ENCODE results near the gene MEIS2. TPM values are rescaled to one million over a fixed set of nuclear protein-coding genes. Genes with fewer than 3 reads are reported as not detected.

MEIS2 gene
- total RNA-seq, 2 experiments from 2014 or later: 0.14 TPM; not detected in 1

- POLR2A ChIA-PET: no interaction called here
- TF ChIP-seq CTCF (IDR thresholded peaks at IDR 0.05): no peak
- no peaks in the 10 kb centered on the region for H3K9me3 Mint-ChIP-seq
- H3K27me3 Mint-ChIP-seq: peaks cover 11% of the 10 kb centered on the region
- DNase-seq: no peak
- CTCF ChIA-PET: no interaction called here
- H3K4me3 Mint-ChIP-seq: no peak overlapping the region
- intact Hi-C loops (cut with micrococcal nuclease): no loop called here
- ATAC-seq: no peak
- H3K4me1 Mint-ChIP-seq (ENCODE audit: low read depth): no peaks in the 10 kb centered on the region
- H3K27ac Mint-ChIP-seq: no peak overlapping the region
- no peaks in the 10 kb centered on the region for H3K36me3 Mint-ChIP-seq (ENCODE audit: low read depth)
These were observed 14.2 kb downstream of the MEIS2 start for GRCh38 chr15:37086120-37086519.

- POLR2A ChIA-PET: no interaction called here
- Mint-ChIP-seq H3K27me3 (peaks cover 8% of the 10 kb centered on the region), H3K27ac (no peak overlapping the region), H3K36me3 (ENCODE audit: low read depth) (no peaks in the 10 kb centered on the region), H3K4me3 (no peak overlapping the region), H3K4me1 (ENCODE audit: low read depth) (no peaks in the 10 kb centered on the region), H3K9me3 (no peaks in the 10 kb centered on the region)
- CTCF ChIA-PET: interaction anchor here (1.0 kb wide), 1 partner anchor 51 kb away, joined by 3 read pairs; no protein-coding TSS in a partner anchor
- DNase-seq (no peak), ATAC-seq (no peak)
- intact Hi-C loops (cut with micrococcal nuclease): no loop called here
- no peak for TF ChIP-seq CTCF (IDR thresholded peaks at IDR 0.05)
These were observed 15.7 kb downstream of the MEIS2 start for GRCh38 chr15:37084602-37085001.

GRCh38 chr15:37083610-37084009, 16.7 kb downstream of the MEIS2 start:
- intact Hi-C loops (cut with micrococcal nuclease): no loop called here
- Mint-ChIP-seq H3K36me3 (ENCODE audit: low read depth) (no peaks in the 10 kb centered on the region), H3K4me3 (no peak overlapping the region), H3K4me1 (ENCODE audit: low read depth) (no peaks in the 10 kb centered on the region), H3K27ac (no peak overlapping the region), H3K27me3 (peaks cover 6% of the 10 kb centered on the region), H3K9me3 (no peaks in the 10 kb centered on the region)
- ATAC-seq: no peak
- no peak for DNase-seq
- TF ChIP-seq CTCF (IDR thresholded peaks at IDR 0.05): no peak
- ChIA-PET CTCF (no interaction called here), POLR2A (no interaction called here)

GRCh38 chr15:37081983-37082382, 18.4 kb downstream of the MEIS2 start:
- intact Hi-C loops (cut with micrococcal nuclease): no loop called here
- no peak for ATAC-seq
- Mint-ChIP-seq H3K4me3 (no peak overlapping the region), H3K27me3 (peaks cover 7% of the 10 kb centered on the region), H3K27ac (no peak overlapping the region), H3K4me1 (ENCODE audit: low read depth) (no peaks in the 10 kb centered on the region), H3K9me3 (no peaks in the 10 kb centered on the region), H3K36me3 (ENCODE audit: low read depth) (no peaks in the 10 kb centered on the region)
- ChIA-PET CTCF (no interaction called here), POLR2A (no interaction called here)
- TF ChIP-seq CTCF (IDR thresholded peaks at IDR 0.05): no peak
- no peak for DNase-seq

GRCh38 chr15:37080261-37080921, 20.0 kb downstream of the MEIS2 start:
- no peak for TF ChIP-seq CTCF (IDR thresholded peaks at IDR 0.05)
- Mint-ChIP-seq H3K27me3 (peaks cover 5% of the 10 kb centered on the region), H3K27ac (no peak overlapping the region), H3K36me3 (ENCODE audit: low read depth) (no peaks in the 10 kb centered on the region), H3K9me3 (no peaks in the 10 kb centered on the region), H3K4me3 (no peak overlapping the region), H3K4me1 (ENCODE audit: low read depth) (no peaks in the 10 kb centered on the region)
- CTCF ChIA-PET: no interaction called here
- POLR2A ChIA-PET: no interaction called here
- intact Hi-C loops (cut with micrococcal nuclease): no loop called here
- no peak for DNase-seq
- ATAC-seq: no peak

Data from activated CD8-positive, alpha-beta T cell treated with anti-CD3 and anti-CD28 coated beads for 36 hours (primary cell).